ENCODE results near the gene BRSK2.

BRSK2 gene

GRCh38 chr11:1469911-1470680, 80.4 kb downstream of the BRSK2 start:
- H3K27ac ChIP-seq, result no peak overlapping the region
- TF ChIP-seq CTCF (IDR thresholded peaks at IDR 0.05) (no peak), ZFX (IDR thresholded peaks at IDR 0.05; ENCODE audit: borderline replicate concordance) (no peak)

DNA sequence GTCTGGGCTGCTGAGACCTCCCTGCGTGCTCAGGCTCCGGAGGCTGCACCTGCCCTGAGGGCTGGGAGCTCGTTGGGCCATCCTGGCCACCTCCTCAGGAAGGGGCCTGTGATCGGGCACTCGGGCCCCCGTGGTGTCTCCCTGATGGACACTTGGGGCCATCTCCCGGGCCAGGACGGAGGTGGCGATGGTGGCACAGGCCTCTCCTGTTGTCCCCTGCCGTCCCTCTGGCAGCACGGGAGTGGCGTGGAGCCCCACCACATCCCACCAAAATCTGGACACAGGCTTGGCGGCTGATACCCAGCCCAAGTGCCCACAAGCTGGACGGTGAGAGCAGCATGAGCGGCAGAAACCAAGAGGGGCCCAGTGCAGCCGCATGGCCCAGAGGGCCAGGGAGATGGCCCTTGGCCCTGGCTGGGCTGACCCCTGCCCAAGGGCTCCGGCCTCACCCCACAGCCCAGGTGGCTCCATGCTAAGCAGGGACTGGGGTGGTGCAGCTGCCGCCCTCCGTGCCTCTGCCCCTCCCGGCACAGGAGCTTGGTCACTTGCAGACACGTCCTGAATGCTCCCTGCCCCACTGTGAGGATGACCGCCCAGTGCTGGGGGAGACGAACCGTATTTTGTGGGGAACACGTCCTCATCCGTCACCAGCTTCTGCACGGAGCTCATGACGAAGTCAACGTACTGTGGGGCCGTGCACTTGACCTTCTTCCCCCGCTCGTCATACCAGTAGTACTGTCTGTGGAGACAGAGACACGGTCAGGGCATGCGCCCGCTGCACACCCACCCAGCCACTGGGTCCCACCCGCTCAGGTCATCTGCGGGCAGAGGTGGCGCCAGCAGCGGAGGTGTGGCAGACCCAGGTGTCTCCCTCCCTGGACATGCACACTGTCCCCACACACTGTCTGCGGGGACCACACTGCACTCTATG, 81.2 kb downstream of the BRSK2 start:
- TF ChIP-seq ZFX (IDR thresholded peaks at IDR 0.05; ENCODE audit: borderline replicate concordance), result no peak
- no peak for TF ChIP-seq CTCF (IDR thresholded peaks at IDR 0.05)
- no peak overlapping the region for H3K27ac ChIP-seq

DNA sequence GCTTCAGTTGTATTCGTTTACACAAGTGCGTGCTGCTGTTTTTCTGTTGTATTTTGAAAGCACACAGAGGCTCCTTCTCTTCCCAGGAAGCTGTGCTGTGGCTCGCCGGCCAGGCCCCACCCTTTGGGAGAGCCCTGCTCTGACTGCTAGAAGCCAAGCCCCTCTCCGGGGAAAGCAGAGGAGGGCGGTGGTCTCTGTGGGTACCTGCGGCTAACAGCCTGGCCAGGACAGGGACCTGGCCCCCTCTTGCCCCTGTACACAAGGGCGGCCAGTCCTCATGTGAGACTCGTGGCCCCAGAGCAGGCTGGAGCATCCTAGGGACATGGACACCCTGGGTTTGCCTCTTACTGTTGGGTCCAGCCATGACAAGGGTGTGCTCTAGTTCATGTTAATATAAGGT, 82.0 kb downstream of the BRSK2 start:
- TF ChIP-seq CTCF (IDR thresholded peaks at IDR 0.05) (no peak), ZFX (IDR thresholded peaks at IDR 0.05; ENCODE audit: borderline replicate concordance) (no peak)
- no peak overlapping the region for H3K27ac ChIP-seq

DNA sequence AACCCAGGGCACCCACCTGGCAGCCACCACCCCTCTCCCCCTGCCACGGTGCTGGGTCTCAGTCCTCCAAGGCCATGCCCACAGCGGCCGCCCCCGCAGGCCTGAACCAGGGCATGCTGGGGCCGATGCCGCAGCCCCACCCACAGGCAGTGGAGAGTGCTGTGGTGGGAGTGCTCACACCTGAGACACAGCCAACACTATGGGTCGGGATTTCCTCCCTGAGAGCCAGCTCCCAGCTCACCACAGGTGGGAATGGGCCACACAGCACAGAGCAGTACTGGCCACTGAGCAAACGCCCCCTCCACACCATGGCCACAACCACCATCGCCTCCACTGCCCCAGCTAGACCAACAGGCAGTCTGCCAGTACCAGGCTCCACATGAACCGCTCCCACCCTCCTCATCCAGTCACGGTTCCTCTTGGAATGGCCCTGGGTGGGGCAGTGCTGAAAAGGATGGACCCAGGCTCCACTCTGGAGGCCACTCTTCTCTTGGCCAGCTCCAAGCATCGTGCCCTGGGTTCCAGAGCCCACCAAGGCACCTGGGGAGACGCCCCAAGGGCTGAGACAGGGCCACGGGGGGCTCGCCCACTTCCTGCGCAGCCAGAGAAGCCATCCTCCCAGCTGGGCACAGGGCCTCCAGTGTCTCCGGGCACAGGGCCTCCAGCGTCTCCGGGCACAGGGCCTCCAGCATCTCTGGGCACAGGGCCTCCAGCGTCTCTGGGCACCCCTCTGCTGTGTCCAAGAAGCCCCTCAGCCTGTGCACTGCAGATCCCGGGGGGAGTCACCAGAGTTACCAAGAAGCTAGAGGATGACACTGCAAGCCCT, 82.7 kb downstream of the BRSK2 start:
- TF ChIP-seq CTCF (IDR thresholded peaks at IDR 0.05), result no peak
- no peak for TF ChIP-seq ZFX (IDR thresholded peaks at IDR 0.05; ENCODE audit: borderline replicate concordance)
- no peak overlapping the region for H3K27ac ChIP-seq

DNA sequence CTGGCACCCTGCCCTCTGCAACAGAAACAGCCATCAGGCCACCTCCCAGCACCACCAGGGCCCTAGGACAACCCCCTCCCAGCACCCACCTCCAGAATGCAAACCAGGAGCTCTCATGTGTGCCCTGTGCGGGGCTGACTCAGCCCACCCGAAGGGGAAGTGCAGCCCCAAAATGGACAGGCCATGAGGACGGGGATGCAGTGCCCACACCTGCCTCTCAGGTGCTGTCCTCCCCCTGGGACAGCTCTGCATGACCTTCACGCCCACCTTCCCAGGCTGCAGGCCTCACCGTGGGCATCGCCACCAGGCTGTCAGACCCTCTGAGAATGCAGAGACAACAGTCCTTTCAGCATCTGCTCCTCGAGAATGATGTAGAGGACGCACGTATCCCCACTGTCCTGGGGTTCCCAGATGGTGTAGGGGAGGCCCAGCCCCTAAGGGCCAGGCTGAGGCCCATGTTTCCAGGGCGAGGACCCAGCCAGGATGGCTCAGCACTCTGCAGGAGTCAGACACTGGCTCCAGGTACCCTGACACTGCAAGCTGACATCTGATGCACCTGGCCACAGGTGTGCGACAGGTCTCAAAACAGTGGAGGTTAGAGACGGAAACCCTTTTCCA, 83.4 kb downstream of the BRSK2 start:
- H3K27ac ChIP-seq, result no peak overlapping the region
- TF ChIP-seq ZFX (IDR thresholded peaks at IDR 0.05; ENCODE audit: borderline replicate concordance), result no peak
- TF ChIP-seq CTCF (IDR thresholded peaks at IDR 0.05), result no peak

DNA sequence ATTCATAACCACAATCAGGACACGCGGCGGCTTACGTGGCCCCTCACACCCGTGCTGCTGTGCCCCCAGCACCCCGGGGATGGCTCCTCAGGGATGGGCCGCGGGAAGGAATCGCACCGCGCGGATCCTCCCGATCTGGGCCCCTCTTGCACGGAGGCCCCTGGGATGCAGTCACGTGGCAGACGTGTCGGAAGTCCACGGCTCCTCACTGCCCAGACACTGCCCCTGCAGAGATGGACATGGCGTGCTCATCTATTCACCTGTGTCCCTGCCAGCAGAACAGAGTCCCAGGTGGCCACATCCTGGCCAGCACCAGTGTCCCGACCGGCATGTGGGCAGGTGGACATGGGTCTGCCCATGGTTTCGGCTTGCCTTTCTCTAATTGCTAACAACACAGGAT, 84.1 kb downstream of the BRSK2 start:
- TF ChIP-seq ZFX (IDR thresholded peaks at IDR 0.05; ENCODE audit: borderline replicate concordance) (no peak), CTCF (IDR thresholded peaks at IDR 0.05) (no peak)
- no peak overlapping the region for H3K27ac ChIP-seq

Data from 22Rv1 (cell line).